H1 (cell line): Measurements from ENCODE around the gene ING1. TPM values are rescaled to one million over a fixed set of nuclear protein-coding genes. Genes with fewer than 3 reads are reported as not detected.

Experiments
- ASH2L ChIP-seq: fragments of 200-600, 300-600 bp; sonication (generic); IDR thresholded peaks from one replicate; pipeline ENCODE4 v1.7.1; 2017; ENCODE audit warnings: low read length
- BACH1 ChIP-seq: IDR thresholded peaks from 2 replicates; pipeline ENCODE4 v1.6.1; 2012; ENCODE audit warnings: low read length, improper control_type of control experiment
- BRCA1 ChIP-seq: IDR thresholded peaks from 2 replicates; pipeline ENCODE4 v1.6.1; 2012; ENCODE audit warnings: low read depth, low read length, improper control_type of control experiment
- CTBP2 ChIP-seq: IDR thresholded peaks from 2 replicates; pipeline ENCODE4 v1.7.0; 2011; ENCODE audit warnings: borderline replicate concordance, mild to moderate bottlenecking, moderate library complexity, mixed read lengths, low read length; ENCODE audit not compliant: insufficient read depth, insufficient read length
- EZH2 ChIP-seq: fragments of 200-600 bp; sonication (generic); IDR thresholded peaks from 2 replicates; pipeline ENCODE4 v1.7.1; 2012; ENCODE audit warnings: low read depth, mild to moderate bottlenecking, moderate library complexity, low read length, inconsistent platforms; ENCODE audit not compliant: severe bottlenecking
- GABPA ChIP-seq: IDR thresholded peaks from 2 replicates; pipeline ENCODE4 v1.6.1; 2011; ENCODE audit warnings: mild to moderate bottlenecking, low read length, moderate library complexity, borderline replicate concordance; ENCODE audit not compliant: insufficient read depth
- GTF2F1 ChIP-seq: IDR thresholded peaks from 2 replicates; pipeline ENCODE4 v1.6.1; 2012; ENCODE audit warnings: low read depth, low read length, improper control_type of control experiment, borderline replicate concordance
- HDAC6 ChIP-seq: IDR thresholded peaks from one replicate; pipeline ENCODE4 v1.7.1; 2012; ENCODE audit warnings: low read depth, mild to moderate bottlenecking, inconsistent platforms, low read length, moderate library complexity
- KDM5A ChIP-seq: fragments of 200-600 bp; IDR thresholded peaks from 2 replicates; pipeline ENCODE4 v1.7.1; 2012; ENCODE audit warnings: mild to moderate bottlenecking, low read length, inconsistent platforms, mixed read lengths
- MAX ChIP-seq: IDR thresholded peaks from 2 replicates; pipeline ENCODE4 v1.6.1; 2012; ENCODE audit warnings: inconsistent platforms
- NANOG ChIP-seq: IDR thresholded peaks from 2 replicates; pipeline ENCODE4 v1.6.1; 2011; ENCODE audit warnings: low read length, low read depth, mild to moderate bottlenecking, inconsistent platforms; ENCODE audit not compliant: insufficient read depth, poor library complexity, severe bottlenecking
- POLR2A ChIP-seq, 2 experiments: IDR thresholded peaks; 1 replicate in 1 of 2; 2 replicates in 1 of 2; pipeline ENCODE4 v1.6.1; 2011; ENCODE audit warnings: low read depth in 2 of 2, low read length in 2 of 2, mild to moderate bottlenecking in 2 of 2; ENCODE audit errors: control extremely low read depth in 1 of 2
- POU5F1 ChIP-seq: IDR thresholded peaks from 2 replicates; pipeline ENCODE4 v1.6.1; 2011; ENCODE audit warnings: low read depth, mild to moderate bottlenecking, low read length, moderate library complexity
- RBBP5 ChIP-seq: IDR thresholded peaks from 2 replicates; pipeline ENCODE4 v1.7.1; 2012; ENCODE audit warnings: low read depth, mild to moderate bottlenecking, inconsistent platforms, low read length, moderate library complexity, borderline replicate concordance
- RXRA ChIP-seq: IDR thresholded peaks from 2 replicates; pipeline ENCODE4 v1.6.1; 2011; ENCODE audit warnings: low read depth, mild to moderate bottlenecking, low read length, moderate library complexity; ENCODE audit not compliant: insufficient read depth
- SP2 ChIP-seq: IDR thresholded peaks from 2 replicates; pipeline ENCODE4 v1.6.1; 2012; ENCODE audit warnings: mild to moderate bottlenecking, low read length, inconsistent platforms
- SP4 ChIP-seq: IDR thresholded peaks from 2 replicates; pipeline ENCODE4 v1.6.1; 2012; ENCODE audit warnings: low read length, inconsistent platforms
- SRF ChIP-seq: IDR thresholded peaks from 2 replicates; pipeline ENCODE4 v1.6.1; 2011; ENCODE audit warnings: mild to moderate bottlenecking, low read depth, low read length, moderate library complexity
- TBP ChIP-seq: IDR thresholded peaks from 2 replicates; pipeline ENCODE4 v1.6.1; 2011; ENCODE audit warnings: low read depth, low read length, improper control_type of control experiment
- TCF12 ChIP-seq: IDR thresholded peaks from 2 replicates; pipeline ENCODE4 v1.6.1; 2011; ENCODE audit warnings: low read depth, mild to moderate bottlenecking, low read length
- USF2 ChIP-seq: IDR thresholded peaks from 2 replicates; pipeline ENCODE4 v1.6.1; 2011; ENCODE audit warnings: low read length, improper control_type of control experiment
- ZNF274 ChIP-seq: IDR thresholded peaks from 2 replicates; pipeline ENCODE4 v1.7.0; 2012; ENCODE audit warnings: low read length, borderline replicate concordance; ENCODE audit errors: extremely low read depth
- polyA plus RNA-seq, 7 experiments: library from polyadenylated mRNA; depleted of rRNA in 3 of 7; stranded (reverse) in 5 of 7; unstranded in 2 of 7; fragments of >200 nt in 5 of 7; fragments of 200-250 nt in 2 of 7; gene quantifications; 1 replicate in 5 of 7; 2 replicates in 1 of 7; 4 replicates in 1 of 7; pipeline versions ENCODE4 v1.2.1 to v1.2.3, GENCODE V29; 2011 to 2013; ENCODE audit warnings: missing spikeins in 2 of 7, mixed read lengths in 2 of 7
- total RNA-seq: library from RNA; stranded (reverse); fragmentation: NEBNext Ultra II Directional; extraction: Animal tissue kit (Norgen Biotek cat#: 25700); gene quantifications from 2 replicates; pipeline ENCODE4 v1.2.1, GENCODE V29; 2021

Gene ING1
- total and polyA plus RNA-seq, 2 of the 8 experiments (the other 6 are each of a cell fraction or from before 2014, with no cell fraction given), result 22.3 to 26.6 TPM

GRCh38 chr13:110705826-110706569, 7.5 kb upstream of the ING1 start, which contains the start of gene CARS2 (continued):
- TF ChIP-seq BRCA1 (no peak), SRF (no peak), USF2 (no peak), RXRA (no peak), MAX (peak; percentile 46; the same call in 1 of the 2 replicates), EZH2 (no peak), BACH1 (peak; percentile 60; the same call in 1 of the 2 replicates), GABPA (no peak), RBBP5 (peak; percentile 58; the same call in 1 of the 2 replicates), GTF2F1 (no peak), HDAC6 (no peak), ZNF274 (no peak), NANOG (no peak), SP4 (no peak), TBP (peak; percentile 47), TCF12 (no peak), SP2 (no peak), ASH2L (peak; percentile 38), CTBP2 (no peak), KDM5A (no peak), POLR2A (IDR thresholded peaks at IDR 0.05; ENCODE audit: control extremely low read depth in 1 of 2, low read depth in 2 of 2, low read length in 2 of 2) (peak in 1 of 2 experiments; percentile 35; a peak in 2 of 3 replicates), POU5F1 (no peak)
